ENCODE data around the gene BRINP2.
"Not testable (repeated sequence)": the region's sequence is repeated elsewhere in the genome, so short reads cannot be mapped to it uniquely, and the experiment has no call there.

BRINP2 gene

GRCh38 chr1:177311111-177311510 is 140.4 kb downstream of the BRINP2 start:
- DNase-seq (ENCODE audit: low read depth, low spot score), result no peak

- no peak for DNase-seq (ENCODE audit: low read depth, low spot score)
Observed at GRCh38 chr1:177311586-177311985, 140.8 kb downstream of the BRINP2 start.

- DNase-seq (ENCODE audit: low read depth, low spot score), result no peak
Observed at GRCh38 chr1:177315261-177315660, 144.5 kb downstream of the BRINP2 start.

GRCh38 chr1:177315761-177316160 is 145.0 kb downstream of the BRINP2 start:
- DNase-seq (ENCODE audit: low read depth, low spot score), result no peak

GRCh38 chr1:177321434-177321833 is 150.7 kb downstream of the BRINP2 start:
- DNase-seq (ENCODE audit: low read depth, low spot score), result not testable (repeated sequence)

- no peak for DNase-seq (ENCODE audit: low read depth, low spot score)
Observed at GRCh38 chr1:177328251-177328650, 157.5 kb downstream of the BRINP2 start.

GRCh38 chr1:177329871-177330270 is 159.1 kb downstream of the BRINP2 start:
- DNase-seq (ENCODE audit: low read depth, low spot score), result no peak

Data from activated CD4-positive, CD25-positive, alpha-beta regulatory T cell treated with anti-CD3 and anti-CD28 coated beads, Interleukin-2, amount 50 U/mL, for 16 hours (primary cell).